Measurements from ENCODE around the gene ANK2. TPM values are rescaled to one million over a fixed set of nuclear protein-coding genes. Genes with fewer than 3 reads are reported as not detected.

ANK2 gene
- total RNA-seq, 1 experiment from 2014 or later, result 5.6 TPM

- ChIA-PET POLR2A (no interaction called here), CTCF (no interaction called here), RAD21 (ENCODE audit: low non-redundant PET in 1 of 2, low total read pairs in 2 of 2, uncharacterized antibody in 2 of 2, unreplicated experiment in 2 of 2) (no interaction called here)
- BruUV-seq (replicated peaks), result no TSS peak
- Histone ChIP-seq H3K9me2 (ENCODE audit: insufficient read depth) (no peaks in the 10 kb centered on the region), H3K27ac (ENCODE audit: low read depth, low read length) (no peak overlapping the region), H4K20me1 (ENCODE audit: insufficient read depth) (no peaks in the 10 kb centered on the region), H3K36me3 (ENCODE audit: control insufficient read depth in 1 of 2, insufficient read depth in 2 of 2, low read length in 2 of 2) (no peaks in the 10 kb centered on the region), H3K9ac (ENCODE audit: low read length) (no peak overlapping the region), H3K9me3 (ENCODE audit: control insufficient read depth in 1 of 2, insufficient read depth in 1 of 2, low read depth in 1 of 2, low read length in 2 of 2) (no peaks in the 10 kb centered on the region), H3K4me2 (ENCODE audit: low read length) (no peak overlapping the region), H3K4me1 (ENCODE audit: control insufficient read depth in 1 of 2, insufficient read depth in 2 of 2, low read length in 2 of 2) (no peaks in the 10 kb centered on the region), H3K79me2 (ENCODE audit: insufficient read depth, low read length) (no peaks in the 10 kb centered on the region), H3K27me3 (ENCODE audit: insufficient read depth, low read length) (no peaks in the 10 kb centered on the region), H2AFZ (ENCODE audit: low read depth, low read length, poor library complexity, severe bottlenecking) (no peak overlapping the region), H3K4me3 (replicated peaks in 1 of 2; ENCODE audit: low read depth in 1 of 2, low read length in 2 of 2) (no peak overlapping the region)
- no peak for DNase-seq (ENCODE audit: low read depth, low spot score)
- TF ChIP-seq RAD21 (IDR thresholded peaks at IDR 0.05; ENCODE audit: low read depth), result no peak
- no peak for TF ChIP-seq CEBPB (IDR thresholded peaks at IDR 0.05; ENCODE audit: low read depth)
- TF ChIP-seq ZNF274 (IDR thresholded peaks at IDR 0.05; ENCODE audit: low read depth, low read length), result no peak
- TF ChIP-seq SIN3A (IDR thresholded peaks at IDR 0.05; ENCODE audit: low read depth), result no peak
- no peak for TF ChIP-seq SRF (IDR thresholded peaks at IDR 0.05; ENCODE audit: low read depth)
- no peak for TF ChIP-seq CBX3 (IDR thresholded peaks at IDR 0.05; ENCODE audit: low read depth)
- TF ChIP-seq EGR1 (IDR thresholded peaks at IDR 0.05; ENCODE audit: low read depth), result no peak
- no peak for TF ChIP-seq ATF3 (IDR thresholded peaks at IDR 0.05)
- no peak for ATAC-seq
- intact Hi-C loops (cut with micrococcal nuclease), result no loop called here
These were observed 119.9 kb downstream of the ANK2 start for GRCh38 chr4:113169368-113169767.

GRCh38 chr4:113170115-113170804, 120.8 kb downstream of the ANK2 start:
- CTCF ChIA-PET, result no interaction called here
- H3K27ac ChIP-seq (ENCODE audit: low read depth, low read length), result no peak overlapping the region
- no peaks in the 10 kb centered on the region for H3K9me2 ChIP-seq (ENCODE audit: insufficient read depth)
- H2AFZ ChIP-seq (ENCODE audit: low read depth, low read length, poor library complexity, severe bottlenecking), result no peak overlapping the region
- H3K79me2 ChIP-seq (ENCODE audit: insufficient read depth, low read length), result no peaks in the 10 kb centered on the region
- DNase-seq (ENCODE audit: low read depth, low spot score), result no peak
- RAD21 ChIA-PET (ENCODE audit: low non-redundant PET in 1 of 2, low total read pairs in 2 of 2, uncharacterized antibody in 2 of 2, unreplicated experiment in 2 of 2), result no interaction called here
- intact Hi-C loops (cut with micrococcal nuclease), result no loop called here
- no peaks in the 10 kb centered on the region for H3K27me3 ChIP-seq (ENCODE audit: insufficient read depth, low read length)
- no peak for ATAC-seq
- POLR2A ChIA-PET, result no interaction called here
- no peak overlapping the region for H3K4me3 ChIP-seq (replicated peaks in 1 of 2; ENCODE audit: low read depth in 1 of 2, low read length in 2 of 2)
- H3K4me2 ChIP-seq (ENCODE audit: low read length), result no peak overlapping the region
- H4K20me1 ChIP-seq (ENCODE audit: insufficient read depth), result no peaks in the 10 kb centered on the region
- H3K4me1 ChIP-seq (ENCODE audit: control insufficient read depth in 1 of 2, insufficient read depth in 2 of 2, low read length in 2 of 2), result no peaks in the 10 kb centered on the region
- H3K9ac ChIP-seq (ENCODE audit: low read length), result no peak overlapping the region
- no peaks in the 10 kb centered on the region for H3K36me3 ChIP-seq (ENCODE audit: control insufficient read depth in 1 of 2, insufficient read depth in 2 of 2, low read length in 2 of 2)
- H3K9me3 ChIP-seq (ENCODE audit: control insufficient read depth in 1 of 2, insufficient read depth in 1 of 2, low read depth in 1 of 2, low read length in 2 of 2), result no peaks in the 10 kb centered on the region
- no TSS peak for BruUV-seq (replicated peaks)
- TF ChIP-seq POLR2A (IDR thresholded peaks at IDR 0.05; ENCODE audit: borderline replicate concordance, extremely low read depth, insufficient read depth, insufficient read length), result no peak
- TF ChIP-seq CEBPB (IDR thresholded peaks at IDR 0.05; ENCODE audit: low read depth), result no peak
- TF ChIP-seq SRF (IDR thresholded peaks at IDR 0.05; ENCODE audit: low read depth), result no peak
- no peak for TF ChIP-seq EGR1 (IDR thresholded peaks at IDR 0.05; ENCODE audit: low read depth)
- no peak for TF ChIP-seq CTCF (IDR thresholded peaks at IDR 0.05 in 2 of 3, conservative IDR thresholded peaks at IDR 0.05 in 1 of 3; ENCODE audit: borderline replicate concordance in 1 of 3, insufficient read depth in 1 of 3, low read depth in 2 of 3, low read length in 2 of 3)
- no peak for TF ChIP-seq SIN3A (IDR thresholded peaks at IDR 0.05; ENCODE audit: low read depth)
- TF ChIP-seq EZH2 (IDR thresholded peaks at IDR 0.05), result no peak
- no peak for TF ChIP-seq ZNF274 (IDR thresholded peaks at IDR 0.05; ENCODE audit: low read depth, low read length)
- TF ChIP-seq RAD21 (IDR thresholded peaks at IDR 0.05; ENCODE audit: low read depth), result no peak
- TF ChIP-seq ELF1 (IDR thresholded peaks at IDR 0.05; ENCODE audit: borderline replicate concordance, low read depth), result no peak
- TF ChIP-seq CBX3 (IDR thresholded peaks at IDR 0.05; ENCODE audit: low read depth), result no peak
- TF ChIP-seq REST (IDR thresholded peaks at IDR 0.05; ENCODE audit: low read depth), result no peak
